HFF-Myc (cell line): Measurements from ENCODE around the gene NUP62.
"Not testable (repeated sequence)": the region's sequence is repeated elsewhere in the genome, so short reads cannot be mapped to it uniquely, and the experiment has no call there.

Experiments
- DNase-seq: peaks from one replicate; pipeline ENCODE4 v3.0.0-alpha.2; 2011; ENCODE audit warnings: low read depth; ENCODE audit errors: extremely low read depth
- H3K4me3 ChIP-seq: replicated peaks from 2 replicates; pipeline ENCODE4 v1.5.1; 2011; ENCODE audit warnings: low read depth, mild to moderate bottlenecking, control low read depth, low read length
- CTCF ChIP-seq: IDR thresholded peaks from 2 replicates; pipeline ENCODE4 v1.5.1; 2012; ENCODE audit warnings: mild to moderate bottlenecking, low read depth, low read length, control low read depth; ENCODE audit errors: missing control alignments

Gene NUP62

DNA sequence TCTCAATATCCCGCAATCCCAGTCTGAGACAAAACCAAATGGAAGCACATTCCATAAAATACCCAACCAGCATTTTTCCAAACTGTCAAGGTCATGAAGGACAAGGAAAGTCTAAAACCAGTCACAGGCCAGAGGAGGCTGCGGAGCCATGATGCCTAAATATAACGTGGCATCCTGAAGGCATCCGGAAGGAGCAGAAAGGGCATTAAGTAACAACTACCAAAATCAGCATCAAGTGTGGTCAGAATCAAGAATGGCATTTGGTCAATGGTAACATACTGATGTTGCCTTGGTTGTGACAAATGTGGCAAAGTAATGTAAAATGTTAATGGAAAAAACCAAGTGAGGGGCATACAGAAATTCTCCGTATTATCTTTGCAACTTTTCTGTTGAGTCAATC lies 3.8 kb downstream of the NUP62 start:
- DNase-seq = no peak
- TF ChIP-seq CTCF = no peak
- H3K4me3 ChIP-seq = no peak overlapping the region

GRCh38 chr19:49924881-49925210 lies 4.5 kb downstream of the NUP62 start:
- DNase-seq, H3K4me3 ChIP-seq: not testable (repeated sequence)

DNA sequence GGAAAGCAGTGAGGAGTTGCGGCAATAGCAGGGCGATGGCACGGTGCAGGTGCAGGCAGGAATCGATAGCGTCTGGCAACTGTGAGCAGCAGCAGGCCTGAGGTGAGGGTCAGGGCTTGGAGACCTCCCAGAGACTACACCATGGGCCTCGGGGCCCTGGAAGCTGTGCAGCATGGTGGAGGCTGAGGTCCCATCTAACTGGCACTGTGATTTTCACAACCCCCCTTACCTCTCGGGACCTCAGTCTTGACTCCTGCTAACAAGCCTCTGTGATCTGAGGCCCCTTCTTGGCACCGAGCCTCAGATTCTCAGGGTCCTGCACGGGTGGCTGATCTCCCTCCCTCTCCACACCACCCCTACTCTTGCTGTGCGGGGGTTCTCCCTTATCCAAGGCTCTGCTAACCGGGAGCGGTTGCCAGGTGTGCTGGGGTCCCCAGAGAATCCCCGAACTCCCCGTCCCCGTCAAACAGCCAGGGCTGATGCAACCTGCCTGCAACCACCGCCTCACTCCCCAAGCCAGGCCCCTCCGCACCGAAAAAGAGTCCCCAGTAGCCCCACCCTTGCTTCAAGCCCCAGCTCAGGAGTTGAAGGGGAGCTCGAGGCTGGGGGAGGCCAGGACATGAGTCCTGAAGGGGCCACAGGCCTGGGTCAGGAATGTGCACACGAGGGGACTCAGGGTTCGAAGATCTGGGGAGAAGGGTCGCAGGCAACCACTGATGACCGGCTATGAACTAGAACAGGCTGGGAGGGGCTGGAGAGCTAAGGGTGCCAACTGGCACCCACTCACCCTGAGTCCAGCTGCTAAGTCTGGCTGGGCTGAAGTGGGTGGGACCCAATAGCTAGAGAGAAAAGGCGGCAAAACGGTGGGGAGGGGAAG lies 5.1 kb downstream of the NUP62 start:
- DNase-seq = no peak
- no peak for TF ChIP-seq CTCF
- no peak overlapping the region for H3K4me3 ChIP-seq

DNA sequence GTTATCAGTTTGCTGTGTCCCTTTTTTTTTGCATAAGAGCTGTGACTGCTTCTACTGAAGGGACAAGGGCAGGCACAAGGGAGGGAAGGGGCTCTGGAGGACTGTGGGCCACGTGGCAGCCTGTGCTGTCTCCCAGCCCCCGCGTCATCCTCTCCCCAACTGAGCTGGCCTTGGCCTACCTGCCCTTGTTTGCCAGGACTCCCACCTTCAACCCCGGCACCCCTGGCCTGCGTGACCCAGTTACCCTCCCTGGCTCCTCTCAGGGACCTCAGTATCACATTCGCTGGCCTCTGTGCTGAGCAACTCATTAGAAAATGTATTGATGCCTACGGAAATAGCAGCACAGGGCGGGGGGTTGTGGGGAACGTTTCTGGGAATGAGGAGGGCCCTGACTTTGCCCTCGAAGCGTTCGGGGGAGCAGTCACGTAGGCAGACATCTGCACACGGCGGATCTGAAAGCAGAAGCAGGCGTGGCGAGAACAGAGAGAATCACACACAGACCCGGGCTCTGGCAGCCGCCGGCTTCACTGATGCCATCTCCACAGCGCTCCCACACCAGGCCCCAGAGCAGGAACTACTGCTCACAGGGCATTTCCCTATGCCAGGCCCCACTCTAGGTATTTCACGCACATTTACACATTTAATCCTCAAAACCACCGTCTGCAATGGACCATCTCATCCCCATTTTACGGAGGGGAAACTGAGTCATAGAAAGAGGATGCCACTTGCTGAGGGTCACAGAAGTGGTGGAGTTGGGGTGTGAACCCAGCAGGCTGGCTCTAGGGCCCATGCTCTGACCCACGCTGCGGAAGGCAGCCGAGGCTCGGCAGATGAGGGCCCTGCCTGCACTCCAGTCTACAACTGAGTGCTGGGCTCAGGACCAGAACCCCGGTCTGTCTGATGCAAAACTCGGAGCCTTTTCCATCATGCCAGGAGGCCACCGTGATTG lies 6.0 kb downstream of the NUP62 start:
- no peak for TF ChIP-seq CTCF
- no peak for DNase-seq
- H3K4me3 ChIP-seq = no peak overlapping the region

- no peak for DNase-seq
- TF ChIP-seq CTCF = no peak
- no peak overlapping the region for H3K4me3 ChIP-seq
These were observed 7.2 kb downstream of the NUP62 start for GRCh38 chr19:49921871-49922795.

GRCh38 chr19:49920624-49921363 lies 8.5 kb downstream of the NUP62 start:
- no peak overlapping the region for H3K4me3 ChIP-seq
- no peak for TF ChIP-seq CTCF
- DNase-seq = no peak
